IMR-90 (cell line): ENCODE data around the gene AGXT. TPM values are rescaled to one million over a fixed set of nuclear protein-coding genes. Genes with fewer than 3 reads are reported as not detected.

ENCODE experiments used
- ATAC-seq: fragments of 200-7000 bp; cut with Tn5 transposase; 2 replicates; pipeline ENCODE4 v1.9.1; 2020; ENCODE audit warnings: low read depth, mild to moderate bottlenecking, moderate library complexity
- BruUV-seq: library from RNA; stranded (reverse); fragments of 400-500 nt; replicated peaks from 2 replicates; lab custom pipeline; 2021; lab: Mats Ljungman, UMichigan
- CTCF ChIA-PET: fragments of 300-600 bp; formaldehyde crosslinking; extraction: SDS; loops from one replicate; lab custom pipeline; 2021; ENCODE audit warnings: antibody characterized with exemption; lab: Yijun Ruan, JAX
- POLR2A ChIA-PET: fragments of 300-600 bp; sonication (Branson Sonifier 250); formaldehyde crosslinking; loops from one replicate; lab custom pipeline; 2022; ENCODE audit warnings: antibody characterized with exemption; ENCODE audit not compliant: unreplicated experiment; lab: Charles Lee
- DNase-seq: peaks from one replicate; pipeline ENCODE4 v3.0.0; 2013
- H2AFZ ChIP-seq: replicated peaks from 2 replicates; pipeline ENCODE3; 2013; ENCODE audit warnings: low read length, mild to moderate bottlenecking; ENCODE audit not compliant: poor library complexity
- H2AK5ac ChIP-seq: 2 replicates; pipeline ENCODE4 v1.6.1; 2013; ENCODE audit warnings: low read depth, low read length, inconsistent platforms
- H2AK9ac ChIP-seq: replicated peaks from 2 replicates; pipeline ENCODE3; 2013; ENCODE audit warnings: mild to moderate bottlenecking, low read depth, low read length, moderate library complexity; ENCODE audit not compliant: poor library complexity
- H2BK120ac ChIP-seq: 2 replicates; pipeline ENCODE4 v1.6.1; 2013; ENCODE audit warnings: low read depth, low read length, inconsistent platforms
- H2BK15ac ChIP-seq: 3 replicates; pipeline ENCODE4 v1.6.1; 2013; ENCODE audit warnings: low read depth, low read length, inconsistent platforms
- H2BK20ac ChIP-seq: 2 replicates; pipeline ENCODE4 v1.6.1; 2013; ENCODE audit warnings: low read depth, mild to moderate bottlenecking, inconsistent platforms, low read length, moderate library complexity
- H2BK5ac ChIP-seq: 2 replicates; pipeline ENCODE4 v1.6.1; 2013; ENCODE audit warnings: mild to moderate bottlenecking, low read depth, low read length, inconsistent platforms; ENCODE audit not compliant: poor library complexity, severe bottlenecking
- H3K14ac ChIP-seq: replicated peaks from 2 replicates; pipeline ENCODE4 v1.6.1; 2013; ENCODE audit warnings: low read depth, low read length, inconsistent platforms
- H3K18ac ChIP-seq: 2 replicates; pipeline ENCODE4 v1.6.1; 2013; ENCODE audit warnings: low read depth, low read length, control low read depth
- H3K23ac ChIP-seq: 2 replicates; pipeline ENCODE4 v1.6.1; 2013; ENCODE audit warnings: low read depth, low read length, inconsistent platforms
- H3K27ac ChIP-seq: 2 replicates; pipeline ENCODE4 v1.5.1; 2013; ENCODE audit warnings: mild to moderate bottlenecking, control low read depth, low read length; ENCODE audit not compliant: insufficient read depth
- H3K27me3 ChIP-seq: 2 replicates; pipeline ENCODE4 v1.6.1; 2013; ENCODE audit warnings: low read length; ENCODE audit not compliant: control insufficient read depth, insufficient read depth
- H3K36me3 ChIP-seq: 2 replicates; pipeline ENCODE4 v1.6.1; 2013; ENCODE audit warnings: low read length, mixed read lengths; ENCODE audit not compliant: control insufficient read depth, insufficient read depth
- H3K4ac ChIP-seq: 2 replicates; pipeline ENCODE4 v1.6.1; 2013; ENCODE audit warnings: low read depth, low read length, inconsistent platforms
- H3K4me1 ChIP-seq: 2 replicates; pipeline ENCODE4 v1.6.1; 2013; ENCODE audit warnings: low read length, mixed read lengths; ENCODE audit not compliant: control insufficient read depth, insufficient read depth
- H3K4me2 ChIP-seq: 2 replicates; pipeline ENCODE4 v1.6.1; 2013; ENCODE audit warnings: low read depth, mild to moderate bottlenecking, control low read depth, low read length, moderate library complexity
- H3K4me3 ChIP-seq: 2 replicates; pipeline ENCODE4 v1.5.1; 2013; ENCODE audit warnings: low read depth, mild to moderate bottlenecking, control low read depth, low read length, moderate library complexity; ENCODE audit not compliant: insufficient read depth
- H3K56ac ChIP-seq: 2 replicates; pipeline ENCODE4 v1.6.1; 2013; ENCODE audit warnings: low read length, inconsistent platforms; ENCODE audit not compliant: insufficient read depth; ENCODE audit errors: extremely low read depth
- H3K79me1 ChIP-seq, 2 experiments: 2 replicates each; pipeline ENCODE4 v1.6.1; 2013; ENCODE audit warnings: low read length in 2 of 2, inconsistent platforms in 1 of 2, low read depth in 1 of 2
- H3K9ac ChIP-seq: 2 replicates; pipeline ENCODE4 v1.6.1; 2013; ENCODE audit warnings: low read depth, low read length, control low read depth
- H3K9me1 ChIP-seq: 2 replicates; pipeline ENCODE4 v1.6.1; 2013; ENCODE audit warnings: low read length, inconsistent platforms; ENCODE audit not compliant: insufficient read depth
- H3K9me3 ChIP-seq: 2 replicates; pipeline ENCODE4 v1.6.1; 2013; ENCODE audit warnings: low read length; ENCODE audit not compliant: control insufficient read depth, insufficient read depth
- H4K20me1 ChIP-seq: 2 replicates; pipeline ENCODE4 v1.6.1; 2013; ENCODE audit warnings: low read length, inconsistent platforms; ENCODE audit not compliant: insufficient read depth
- H4K5ac ChIP-seq: 2 replicates; pipeline ENCODE4 v1.6.1; 2013; ENCODE audit warnings: mild to moderate bottlenecking, low read depth, low read length, control low read depth
- H4K8ac ChIP-seq, 2 experiments: 2 replicates each; pipeline ENCODE4 v1.6.1; 2013; ENCODE audit warnings: low read depth in 2 of 2, low read length in 2 of 2, control low read depth in 1 of 2, inconsistent platforms in 1 of 2
- H4K91ac ChIP-seq: 2 replicates; pipeline ENCODE4 v1.6.1; 2013; ENCODE audit warnings: low read depth, low read length, inconsistent platforms; ENCODE audit not compliant: insufficient read depth
- BHLHE40 ChIP-seq: fragments of 150-350 bp; IDR thresholded peaks from 2 replicates; pipeline ENCODE4 v1.6.1; 2016; ENCODE audit warnings: mild to moderate bottlenecking, low read depth, low read length
- CEBPB ChIP-seq: IDR thresholded peaks from 2 replicates; pipeline ENCODE4 v1.6.1; 2012; ENCODE audit warnings: low read depth, low read length, improper control_type of control experiment
- CHD1 ChIP-seq: IDR thresholded peaks from 2 replicates; pipeline ENCODE4 v1.6.1; 2012; ENCODE audit warnings: low read depth, low read length, improper control_type of control experiment
- CTCF ChIP-seq: conservative IDR thresholded peaks from 2 replicates; pipeline ENCODE4 v1.5.1; 2012; ENCODE audit warnings: mild to moderate bottlenecking, low read depth, low read length, improper control_type of control experiment
- ELK1 ChIP-seq: fragments of 150-350 bp; IDR thresholded peaks from 2 replicates; pipeline ENCODE4 v1.6.1; 2016; ENCODE audit warnings: low read depth, mild to moderate bottlenecking, low read length, moderate library complexity, borderline replicate concordance
- FOS ChIP-seq: fragments of 150-350 bp; IDR thresholded peaks from 2 replicates; pipeline ENCODE4 v1.6.1; 2016; ENCODE audit warnings: low read depth, low read length
- MAFK ChIP-seq: IDR thresholded peaks from 2 replicates; pipeline ENCODE4 v1.6.1; 2012; ENCODE audit warnings: low read depth, low read length, improper control_type of control experiment
- MAZ ChIP-seq: IDR thresholded peaks from 2 replicates; pipeline ENCODE4 v1.6.1; 2012; ENCODE audit warnings: low read depth, mild to moderate bottlenecking, low read length, improper control_type of control experiment, moderate library complexity, borderline replicate concordance
- MXI1 ChIP-seq: IDR thresholded peaks from 2 replicates; pipeline ENCODE4 v1.6.1; 2012; ENCODE audit warnings: low read depth, mild to moderate bottlenecking, low read length, moderate library complexity, borderline replicate concordance
- NFE2L2 ChIP-seq: fragments of 150-350 bp; IDR thresholded peaks from 2 replicates; pipeline ENCODE4 v1.6.1; 2016; ENCODE audit warnings: low read depth, mild to moderate bottlenecking, low read length
- POLR2A ChIP-seq: IDR thresholded peaks from 2 replicates; pipeline ENCODE4 v1.6.1; 2012; ENCODE audit warnings: mild to moderate bottlenecking, low read depth, low read length
- RAD21 ChIP-seq: IDR thresholded peaks from 2 replicates; pipeline ENCODE4 v1.6.1; 2012; ENCODE audit warnings: low read length, improper control_type of control experiment
- RCOR1 ChIP-seq: IDR thresholded peaks from 2 replicates; pipeline ENCODE4 v1.6.1; 2012; ENCODE audit warnings: mild to moderate bottlenecking, low read length, improper control_type of control experiment; ENCODE audit not compliant: insufficient replicate concordance
- RFX5 ChIP-seq: IDR thresholded peaks from 2 replicates; pipeline ENCODE4 v1.8.0; 2012; ENCODE audit warnings: low read depth, mild to moderate bottlenecking, low read length, moderate library complexity
- SMC3 ChIP-seq: fragments of 150-350 bp; IDR thresholded peaks from 2 replicates; pipeline ENCODE4 v1.6.1; 2016; ENCODE audit warnings: low read depth, mild to moderate bottlenecking, antibody characterized with exemption, low read length, moderate library complexity
- USF2 ChIP-seq: fragments of 150-350 bp; IDR thresholded peaks from 2 replicates; pipeline ENCODE4 v1.6.1; 2017; ENCODE audit warnings: mild to moderate bottlenecking, antibody characterized with exemption, low read length, low read depth
- WGBS, 2 experiments: methylation state at CpG; one replicate each; pipeline versions ENCODE4 v1.1.5 to v1.1.7; 2013; ENCODE audit warnings: missing lambda C conversion rate in 2 of 2; ENCODE audit not compliant: insufficient read length in 1 of 2; ENCODE audit errors: extremely low coverage in 2 of 2; 5-methylcytosine and 5-hydroxymethylcytosine counted together
- dilution Hi-C: fragments of 300-500 bp; cut with HindIII; formaldehyde crosslinking; loops from one replicate; pipeline ENCODE4 v1.14.3; 2018; ENCODE audit warnings: low sequenced_read_pairs; ENCODE audit not compliant: unreplicated experiment
- in situ Hi-C: fragments of 300-500 bp; cut with MboI; formaldehyde crosslinking; loops from 3 replicates; pipeline ENCODE4 v1.14.3; 2019; ENCODE audit warnings: low sequenced_read_pairs, inconsistent platforms, mixed read lengths
- intact Hi-C: fragments of 100-400 bp; cut with micrococcal nuclease; formaldehyde crosslinking; loops from 2 replicates; pipeline ENCODE4 v1.10.0; 2022
- polyA plus RNA-seq, 3 experiments: library from polyadenylated mRNA; depleted of rRNA; stranded (reverse); fragments of >200 nt; gene quantifications; 2 replicates each; pipeline ENCODE4 v1.2.3, GENCODE V29; 2012; ENCODE audit warnings: low replicate concordance in 1 of 3
- total RNA-seq: library from RNA; depleted of rRNA; stranded (reverse); fragments of >200 nt; gene quantifications from 2 replicates; pipeline ENCODE4 v1.2.3, GENCODE V29; 2012

Gene AGXT
- total and polyA plus RNA-seq, 2 of the 4 experiments (the other 2 are of a cell fraction) = not detected

DNA sequence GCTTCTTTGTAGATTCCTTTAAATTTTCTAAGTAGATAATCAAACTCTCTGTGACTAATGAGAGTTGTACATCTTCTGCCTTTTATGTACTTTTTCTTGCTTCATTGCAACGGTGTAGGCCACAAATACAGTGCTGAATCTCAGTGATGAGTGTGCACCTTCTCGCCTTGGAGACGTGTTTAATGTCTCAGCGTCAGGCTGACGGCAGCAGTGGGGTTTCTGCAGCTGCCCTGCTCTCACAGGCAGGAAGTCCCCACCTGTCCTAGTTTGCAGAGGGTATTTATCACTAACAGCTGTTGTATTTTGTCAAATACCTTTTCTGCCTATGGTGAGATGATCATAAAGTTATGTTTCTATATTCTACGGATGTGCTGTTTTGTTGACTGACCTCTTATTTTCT is 13.3 kb downstream of the AGXT start:
- H3K4me2 ChIP-seq = no peak overlapping the region
- H3K18ac ChIP-seq = no peak overlapping the region
- no peak for ATAC-seq
- no peak overlapping the region for H3K14ac ChIP-seq
- H3K9me1 ChIP-seq = no peaks in the 10 kb centered on the region
- H3K27me3 ChIP-seq = peaks cover 8% of the 10 kb centered on the region
- CTCF ChIA-PET = no interaction called here
- H2BK15ac ChIP-seq = no peak overlapping the region
- no peak overlapping the region for H2BK20ac ChIP-seq
- H4K5ac ChIP-seq = no peak overlapping the region
- no peak overlapping the region for H4K91ac ChIP-seq
- WGBS, 2 experiments = 25% methylated on average over 2 of the region's 6 CpGs; no CpG with 5 or more reads in 1 of the 2 experiments
- no peak for DNase-seq
- in situ Hi-C loops (no loop called here), dilution Hi-C loops (no loop called here), intact Hi-C loops (no loop called here)
- no TSS peak for BruUV-seq
- H3K9ac ChIP-seq = no peak overlapping the region
- TF ChIP-seq SMC3 = no peak
- no peak for TF ChIP-seq RAD21
- TF ChIP-seq CTCF = no peak
- TF ChIP-seq CHD1 = no peak
- TF ChIP-seq FOS = no peak
- no peak for TF ChIP-seq RCOR1
- TF ChIP-seq RFX5 = no peak
- TF ChIP-seq NFE2L2 = no peak
- no peak for TF ChIP-seq BHLHE40
- no peak for TF ChIP-seq USF2
- TF ChIP-seq MXI1 = no peak
- TF ChIP-seq MAZ = no peak
- TF ChIP-seq ELK1 = no peak
- TF ChIP-seq POLR2A = no peak
- TF ChIP-seq MAFK = no peak
- TF ChIP-seq CEBPB = no peak
- no peaks in the 10 kb centered on the region for H3K9me3 ChIP-seq
- H4K8ac ChIP-seq = no peak overlapping the region
- H2AFZ ChIP-seq = no peak overlapping the region
- no peak overlapping the region for H2BK5ac ChIP-seq
- H3K79me1 ChIP-seq = no peaks in the 10 kb centered on the region
- no peaks in the 10 kb centered on the region for H3K4me1 ChIP-seq
- H2AK5ac ChIP-seq = no peak overlapping the region
- no peak overlapping the region for H3K56ac ChIP-seq
- POLR2A ChIA-PET = no interaction called here
- no peak overlapping the region for H3K4ac ChIP-seq
- H3K27ac ChIP-seq = no peak overlapping the region
- no peaks in the 10 kb centered on the region for H4K20me1 ChIP-seq
- no peak overlapping the region for H2BK120ac ChIP-seq
- no peak overlapping the region for H3K23ac ChIP-seq
- no peak overlapping the region for H3K4me3 ChIP-seq
- H2AK9ac ChIP-seq = no peak overlapping the region
- no peaks in the 10 kb centered on the region for H3K36me3 ChIP-seq
